Ovary (tissue), 9 donors: ENCODE data around the gene TTC4. TPM values are rescaled to one million over a fixed set of nuclear protein-coding genes. Genes with fewer than 3 reads are reported as not detected.

Experiments used
- DNase-seq, 5 donors: peaks; one replicate each; pipeline ENCODE4 v3.0.0-alpha.2; 2019 to 2020
- H3K27ac ChIP-seq, 2 donors: fragments of 200-600 bp; one replicate each; pipeline versions ENCODE4 v1.5.1 to v1.8.0; 2019 to 2022
- H3K27me3 ChIP-seq: fragments of 200-600 bp; one replicate; pipeline ENCODE4 v1.8.0; 2022
- H3K36me3 ChIP-seq: fragments of 200-600 bp; sonication (generic); one replicate; pipeline ENCODE4 v1.5.1; 2019
- H3K4me1 ChIP-seq: one replicate; pipeline ENCODE4 v1.8.1; 2013; ENCODE audit warnings: mild to moderate bottlenecking, moderate library complexity; ENCODE audit not compliant: insufficient read depth
- H3K4me3 ChIP-seq: fragments of 200-600 bp; sonication (generic); one replicate; pipeline ENCODE4 v1.5.1; 2017
- H3K9me3 ChIP-seq, 2 donors: fragments of 200-600 bp in 1 of 2; sonication (generic) in 1 of 2; one replicate each; pipeline versions ENCODE4 v1.5.1 to v1.8.1; 2013 to 2019; ENCODE audit warnings: mild to moderate bottlenecking in 1 of 2, moderate library complexity in 1 of 2
- EP300 ChIP-seq: sonication (generic); formaldehyde crosslinking; IDR thresholded peaks from one replicate; pipeline ENCODE4 v1.6.1; 2017; ENCODE audit warnings: antibody characterized with exemption
- POLR2A ChIP-seq: fragments of 450-650 bp; IDR thresholded peaks from one replicate; pipeline ENCODE4 v1.6.1; 2017; ENCODE audit warnings: antibody characterized with exemption, mild to moderate bottlenecking, moderate library complexity
- WGBS, 3 donors: extraction: QIAGEN DNeasy Blood & Tissue Kit in 1 of 3; methylation state at CpG; one replicate each; pipeline versions ENCODE4 v1.1.5 to v1.1.7; 2013 to 2017; 5-methylcytosine and 5-hydroxymethylcytosine counted together
- intact Hi-C, 4 donors: fragments of 100-400 bp; cut with DNase I; formaldehyde crosslinking; loops; one replicate each; pipeline versions ENCODE4 v1.11.0 to v1.15.1; 2022 to 2023
- polyA plus RNA-seq, 2 donors: library from polyadenylated mRNA; stranded (reverse); fragments of 200-250 nt in 1 of 2; fragments of 350-450 nt in 1 of 2; fragmentation: Illumina TruSeq in 1 of 2; extraction: RNeasy Lipid Tissue Mini Kit (QIAGEN cat#74804) in 1 of 2; gene quantifications; one replicate each; pipeline ENCODE4 v1.2.3, GENCODE V29; 2013 to 2014
- total RNA-seq, 7 donors: library from RNA; depleted of rRNA in 2 of 7; stranded (reverse); fragments of >200 nt in 2 of 7; fragmentation: NEBNext Ultra II Directional in 3 of 7; extraction: Animal tissue kit (Norgen Biotek cat#: 25700) in 3 of 7; gene quantifications; one replicate each; pipeline versions ENCODE4 v1.1.0 to v1.2.4, GENCODE V29; 2016 to 2023
- TF ChIP-seq, protein P1 (sequence below), 3 donors: fragments of 450-650 bp in 2 of 3; fragments of 200-600 bp in 1 of 3; IDR thresholded peaks; one replicate each; pipeline versions ENCODE4 v1.5.1 to v1.8.0; 2016 to 2022; ENCODE audit warnings: antibody characterized with exemption in 3 of 3, mild to moderate bottlenecking in 1 of 3
- donor health status: DM: no; HTN: no; CAD: no; lungs with moderate emphysema.
- donor health status: DM: no; HTN: no; CAD: no.
- donor health status: Bipolar disorder and iron deficiency.
- donor health status: DM: yes; HTN: yes; CAD: no.
- donor health status: DM: no; HTN: no; CAD: no.
- donor health status: DM: yes; HTN: yes; CAD: no.

TTC4 gene
- total and polyA plus RNA-seq, 9 donors, result 12.6 to 29.9 (median 19.9) TPM

- TF ChIP-seq POLR2A (no peak), EP300 (no peak)
- TF ChIP-seq, protein P1, sequence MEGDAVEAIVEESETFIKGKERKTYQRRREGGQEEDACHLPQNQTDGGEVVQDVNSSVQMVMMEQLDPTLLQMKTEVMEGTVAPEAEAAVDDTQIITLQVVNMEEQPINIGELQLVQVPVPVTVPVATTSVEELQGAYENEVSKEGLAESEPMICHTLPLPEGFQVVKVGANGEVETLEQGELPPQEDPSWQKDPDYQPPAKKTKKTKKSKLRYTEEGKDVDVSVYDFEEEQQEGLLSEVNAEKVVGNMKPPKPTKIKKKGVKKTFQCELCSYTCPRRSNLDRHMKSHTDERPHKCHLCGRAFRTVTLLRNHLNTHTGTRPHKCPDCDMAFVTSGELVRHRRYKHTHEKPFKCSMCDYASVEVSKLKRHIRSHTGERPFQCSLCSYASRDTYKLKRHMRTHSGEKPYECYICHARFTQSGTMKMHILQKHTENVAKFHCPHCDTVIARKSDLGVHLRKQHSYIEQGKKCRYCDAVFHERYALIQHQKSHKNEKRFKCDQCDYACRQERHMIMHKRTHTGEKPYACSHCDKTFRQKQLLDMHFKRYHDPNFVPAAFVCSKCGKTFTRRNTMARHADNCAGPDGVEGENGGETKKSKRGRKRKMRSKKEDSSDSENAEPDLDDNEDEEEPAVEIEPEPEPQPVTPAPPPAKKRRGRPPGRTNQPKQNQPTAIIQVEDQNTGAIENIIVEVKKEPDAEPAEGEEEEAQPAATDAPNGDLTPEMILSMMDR (IDR thresholded peaks at IDR 0.05), result no peak
- no peak for DNase-seq
- WGBS, 3 donors, result 75 to 76% (median 75%) methylated on average over 12 of the region's 12 CpGs
- Histone ChIP-seq H3K9me3 (no peaks in the 10 kb centered on the region), H3K4me1 (no peaks in the 10 kb centered on the region), H3K4me3 (no peak overlapping the region), H3K27ac (no peak overlapping the region), H3K27me3 (no peaks in the 10 kb centered on the region), H3K36me3 (no peaks in the 10 kb centered on the region)
- intact Hi-C loops, result no loop called here
Measured at GRCh38 chr1:54743416-54744226, 28.0 kb downstream of the TTC4 start.

- Histone ChIP-seq H3K36me3 (no peaks in the 10 kb centered on the region), H3K27ac (no peak overlapping the region), H3K4me1 (no peaks in the 10 kb centered on the region), H3K27me3 (no peaks in the 10 kb centered on the region), H3K9me3 (no peaks in the 10 kb centered on the region), H3K4me3 (no peak overlapping the region)
- no peak for TF ChIP-seq POLR2A
- TF ChIP-seq, protein P1 (IDR thresholded peaks at IDR 0.05), result no peak
- TF ChIP-seq EP300, result no peak
- no peak for DNase-seq
- intact Hi-C loops, result no loop called here
- 81 to 94% (median 90%) methylated on average over 3 of the region's 3 CpGs for WGBS, 3 donors
Measured at GRCh38 chr1:54744696-54745095, 29.0 kb downstream of the TTC4 start.

DNA sequence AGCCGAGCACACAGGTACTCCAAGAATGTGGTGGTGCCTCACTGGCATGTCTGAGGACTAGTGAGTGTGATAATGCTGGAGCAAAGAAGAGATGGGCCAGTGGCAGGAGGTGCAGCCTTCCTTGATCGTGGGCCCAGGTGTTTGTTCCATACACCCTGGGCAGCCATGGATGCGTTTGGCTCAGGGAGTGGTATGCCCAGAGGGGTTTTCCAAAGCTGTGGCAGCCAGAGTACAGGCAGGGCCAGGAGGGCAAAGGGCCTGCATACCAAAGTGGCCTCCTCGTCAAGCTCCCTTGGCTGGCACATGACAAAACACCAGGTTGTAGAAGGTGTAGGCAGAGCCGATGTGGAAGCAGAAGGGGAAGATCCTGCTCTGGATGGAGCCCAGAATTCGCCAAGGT is 29.6 kb downstream of the TTC4 start:
- Histone ChIP-seq H3K4me1 (no peaks in the 10 kb centered on the region), H3K36me3 (no peaks in the 10 kb centered on the region), H3K4me3 (no peak overlapping the region), H3K27me3 (no peaks in the 10 kb centered on the region), H3K27ac (no peak overlapping the region), H3K9me3 (no peaks in the 10 kb centered on the region)
- intact Hi-C loops, result no loop called here
- DNase-seq, result no peak
- TF ChIP-seq, protein P1 (IDR thresholded peaks at IDR 0.05), result no peak
- TF ChIP-seq POLR2A, result no peak
- TF ChIP-seq EP300, result no peak
- WGBS, 3 donors, result 88 to 89% (median 88%) methylated on average over 6 of the region's 6 CpGs

- no peak for DNase-seq
- TF ChIP-seq POLR2A (no peak), EP300 (no peak)
- TF ChIP-seq, protein P1 (IDR thresholded peaks at IDR 0.05), result no peak
- H3K36me3 ChIP-seq, result no peaks in the 10 kb centered on the region
- H3K4me1 ChIP-seq, result no peaks in the 10 kb centered on the region
- H3K9me3 ChIP-seq, result no peaks in the 10 kb centered on the region
- intact Hi-C loops, result no loop called here
- H3K27me3 ChIP-seq, result no peaks in the 10 kb centered on the region
- no peak overlapping the region for H3K27ac ChIP-seq
- 94 to 97% (median 97%) methylated on average over 4 of the region's 4 CpGs for WGBS, 3 donors
- no peak overlapping the region for H3K4me3 ChIP-seq
Measured at GRCh38 chr1:54745864-54746263, 30.2 kb downstream of the TTC4 start.
